Measurements from ENCODE around the gene CGREF1. TPM values are rescaled to one million over a fixed set of nuclear protein-coding genes. Genes with fewer than 3 reads are reported as not detected.
"Not testable (repeated sequence)": the region's sequence is repeated elsewhere in the genome, so short reads cannot be mapped to it uniquely, and the experiment has no call there.

The CGREF1 gene
- total and polyA plus RNA-seq, 8 donors = 0.31 to 3.4 (median 0.67) TPM

DNA sequence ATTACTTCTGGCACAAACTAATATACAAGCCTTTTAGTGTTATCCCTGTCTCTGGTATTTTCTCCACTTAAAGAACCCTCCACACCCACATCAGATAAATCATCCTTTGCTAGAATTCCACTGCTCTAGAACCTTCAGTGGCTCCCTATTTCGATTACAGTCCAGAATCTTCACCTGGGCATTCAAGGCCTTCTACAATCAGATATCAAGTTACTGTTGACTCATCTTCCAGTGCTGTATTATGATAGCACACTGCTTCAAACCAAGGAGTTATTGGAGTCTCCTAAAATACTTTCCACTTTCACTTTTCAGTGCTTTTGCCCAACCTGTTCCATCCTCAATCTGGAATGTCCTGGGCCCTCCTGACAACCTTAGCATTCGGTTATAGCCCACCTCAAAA lies 3.4 kb downstream of the CGREF1 start:
- no peak overlapping the region for H3K27ac ChIP-seq
- intact Hi-C loops (cut with DNase I) = no loop called here
- no peak overlapping the region for H3K4me3 ChIP-seq
- TF ChIP-seq, protein P1, sequence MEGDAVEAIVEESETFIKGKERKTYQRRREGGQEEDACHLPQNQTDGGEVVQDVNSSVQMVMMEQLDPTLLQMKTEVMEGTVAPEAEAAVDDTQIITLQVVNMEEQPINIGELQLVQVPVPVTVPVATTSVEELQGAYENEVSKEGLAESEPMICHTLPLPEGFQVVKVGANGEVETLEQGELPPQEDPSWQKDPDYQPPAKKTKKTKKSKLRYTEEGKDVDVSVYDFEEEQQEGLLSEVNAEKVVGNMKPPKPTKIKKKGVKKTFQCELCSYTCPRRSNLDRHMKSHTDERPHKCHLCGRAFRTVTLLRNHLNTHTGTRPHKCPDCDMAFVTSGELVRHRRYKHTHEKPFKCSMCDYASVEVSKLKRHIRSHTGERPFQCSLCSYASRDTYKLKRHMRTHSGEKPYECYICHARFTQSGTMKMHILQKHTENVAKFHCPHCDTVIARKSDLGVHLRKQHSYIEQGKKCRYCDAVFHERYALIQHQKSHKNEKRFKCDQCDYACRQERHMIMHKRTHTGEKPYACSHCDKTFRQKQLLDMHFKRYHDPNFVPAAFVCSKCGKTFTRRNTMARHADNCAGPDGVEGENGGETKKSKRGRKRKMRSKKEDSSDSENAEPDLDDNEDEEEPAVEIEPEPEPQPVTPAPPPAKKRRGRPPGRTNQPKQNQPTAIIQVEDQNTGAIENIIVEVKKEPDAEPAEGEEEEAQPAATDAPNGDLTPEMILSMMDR (IDR thresholded peaks at IDR 0.05) = no peak
- H3K36me3 ChIP-seq = no peaks in the 10 kb centered on the region
- H3K9me3 ChIP-seq = no peaks in the 10 kb centered on the region
- H3K4me1 ChIP-seq = peaks cover 5 to 11% of the 10 kb centered on the region in 2 donors
- DNase-seq = no peak
- ATAC-seq = no peak
- peaks cover 16 to 47% of the 10 kb centered on the region in 2 donors for H3K27me3 ChIP-seq

DNA sequence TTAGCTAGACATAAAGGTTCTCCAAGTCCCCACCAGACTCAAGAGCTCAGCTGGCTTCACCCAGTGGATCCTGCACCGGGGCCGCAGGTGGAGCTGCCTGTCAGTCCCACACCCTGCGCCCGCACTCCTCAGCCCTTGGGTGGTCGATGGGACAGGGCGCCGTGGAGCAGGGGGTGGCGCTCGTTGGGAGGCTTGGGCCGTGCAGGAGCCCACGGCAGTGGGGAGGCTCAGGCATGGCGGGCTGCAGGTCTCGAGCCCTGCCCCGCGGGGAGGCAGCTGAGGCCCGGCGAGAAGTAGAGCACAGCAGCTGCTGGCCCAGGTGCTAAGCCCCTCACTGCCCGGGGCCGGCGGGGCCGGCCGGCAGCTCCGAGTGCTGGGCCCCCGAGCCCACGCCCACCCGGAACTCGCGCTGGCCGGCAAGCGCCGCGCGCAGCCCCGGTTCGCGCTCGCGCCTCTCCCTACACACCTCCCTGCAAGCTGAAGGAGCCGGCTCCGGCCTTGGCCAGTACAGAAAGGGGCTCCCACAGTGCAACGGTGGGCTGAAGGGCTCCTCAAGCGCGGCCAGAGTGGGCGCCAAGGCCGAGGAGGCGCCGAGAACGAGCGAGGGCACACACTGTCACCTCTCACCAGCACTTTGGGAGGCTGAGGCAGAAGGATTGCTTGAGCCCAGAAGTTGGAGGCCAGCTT lies 7.4 kb downstream of the CGREF1 start:
- H3K36me3 ChIP-seq; H3K4me3 ChIP-seq; H3K27me3 ChIP-seq; intact Hi-C loops (cut with DNase I); H3K9me3 ChIP-seq; H3K4me1 ChIP-seq; H3K27ac ChIP-seq; ATAC-seq; DNase-seq: not testable (repeated sequence)

DNA sequence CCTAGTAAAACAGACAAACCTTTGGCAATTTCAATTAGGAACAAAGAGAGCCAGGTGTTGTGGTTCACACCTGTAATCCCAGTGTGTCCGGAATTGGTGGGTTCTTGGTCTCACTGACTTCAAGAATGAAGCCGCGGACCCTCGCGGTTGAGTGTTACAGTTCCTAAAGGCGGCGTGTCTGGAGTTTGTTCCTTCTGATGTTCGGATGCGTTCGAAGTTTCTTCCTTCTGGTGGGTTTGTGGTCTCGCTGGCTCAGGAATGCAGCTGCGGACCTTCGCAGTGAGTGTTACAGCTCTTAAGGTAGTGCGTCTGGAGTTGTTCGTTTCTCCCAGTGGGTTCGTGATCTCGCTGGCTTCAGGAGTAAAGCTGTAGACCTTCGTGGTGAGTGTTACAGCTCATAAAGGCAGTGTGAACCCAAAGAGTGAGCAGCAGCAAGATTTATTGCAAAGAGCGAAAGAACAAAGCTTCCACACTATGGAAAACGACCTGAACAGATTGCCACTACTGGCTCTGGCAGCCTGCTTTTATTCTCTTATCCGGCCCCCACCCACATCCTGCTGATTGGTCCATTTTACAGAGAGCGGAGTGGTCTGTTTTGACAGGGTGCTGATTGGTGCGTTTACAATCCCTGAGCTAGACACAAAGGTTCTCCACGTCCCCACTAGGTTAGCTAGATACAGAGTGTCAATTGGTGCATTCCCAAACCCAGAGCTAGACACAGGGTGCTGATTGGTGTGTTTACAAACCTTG lies 8.2 kb downstream of the CGREF1 start:
- H3K27me3 ChIP-seq; H3K4me3 ChIP-seq; intact Hi-C loops (cut with DNase I); H3K27ac ChIP-seq; ATAC-seq; H3K4me1 ChIP-seq; H3K36me3 ChIP-seq; DNase-seq; H3K9me3 ChIP-seq: not testable (repeated sequence)

DNA sequence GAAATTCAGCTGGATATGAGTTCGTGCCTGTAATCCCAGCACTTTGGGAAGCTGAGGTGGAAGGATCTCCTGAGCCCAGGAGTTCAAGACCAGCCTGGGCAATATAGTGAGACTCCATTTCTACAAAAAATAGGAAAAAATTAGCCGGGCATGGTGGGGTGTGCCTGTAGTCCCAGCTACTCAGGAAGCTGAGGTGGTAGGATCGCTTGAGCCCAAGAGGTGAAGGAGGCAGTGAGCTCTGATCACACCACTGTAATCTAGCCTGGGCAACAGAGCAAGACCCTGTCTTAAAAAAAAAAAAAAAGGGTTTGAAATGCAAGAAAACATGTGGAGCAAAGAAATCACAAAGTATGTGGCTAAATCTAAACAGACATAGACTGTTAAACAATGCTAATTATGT lies 9.8 kb downstream of the CGREF1 start:
- no peak overlapping the region for H3K27ac ChIP-seq
- ATAC-seq (no peak), DNase-seq (no peak)
- H3K36me3 ChIP-seq = no peaks in the 10 kb centered on the region
- H3K4me1 ChIP-seq = no peaks in the 10 kb centered on the region
- no peak overlapping the region for H3K4me3 ChIP-seq
- H3K9me3 ChIP-seq = no peaks in the 10 kb centered on the region
- peaks cover 0 to 4% of the 10 kb centered on the region in 2 donors for H3K27me3 ChIP-seq
- intact Hi-C loops (cut with DNase I) = no loop called here
- TF ChIP-seq, protein P1 (IDR thresholded peaks at IDR 0.05) = no peak

DNA sequence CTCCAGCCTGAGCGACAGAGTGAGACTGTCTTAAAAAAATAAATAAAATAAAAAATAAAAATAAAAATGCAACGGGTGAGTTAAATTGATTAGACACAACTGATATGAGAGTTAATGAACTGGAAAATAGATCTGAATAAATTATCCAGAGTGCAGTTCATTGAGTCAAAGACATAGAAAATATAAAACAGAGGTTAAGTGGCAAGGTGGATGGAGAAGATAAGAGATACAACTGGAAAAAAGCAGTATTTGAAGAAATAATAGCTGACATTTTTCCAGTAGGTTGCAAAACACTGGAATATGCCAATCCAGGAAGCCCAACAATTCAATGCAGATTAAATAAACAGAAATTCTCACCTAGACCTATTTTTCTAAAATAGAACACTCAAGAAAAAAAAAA lies 10.7 kb downstream of the CGREF1 start:
- DNase-seq = no peak
- Histone ChIP-seq H3K4me1 (no peaks in the 10 kb centered on the region), H3K27me3 (peaks cover 0 to 10% of the 10 kb centered on the region in 2 donors), H3K9me3 (no peaks in the 10 kb centered on the region), H3K27ac (no peak overlapping the region), H3K4me3 (no peak overlapping the region), H3K36me3 (no peaks in the 10 kb centered on the region)
- TF ChIP-seq, protein P1 (IDR thresholded peaks at IDR 0.05) = no peak
- no peak for ATAC-seq
- intact Hi-C loops (cut with DNase I) = no loop called here

DNA sequence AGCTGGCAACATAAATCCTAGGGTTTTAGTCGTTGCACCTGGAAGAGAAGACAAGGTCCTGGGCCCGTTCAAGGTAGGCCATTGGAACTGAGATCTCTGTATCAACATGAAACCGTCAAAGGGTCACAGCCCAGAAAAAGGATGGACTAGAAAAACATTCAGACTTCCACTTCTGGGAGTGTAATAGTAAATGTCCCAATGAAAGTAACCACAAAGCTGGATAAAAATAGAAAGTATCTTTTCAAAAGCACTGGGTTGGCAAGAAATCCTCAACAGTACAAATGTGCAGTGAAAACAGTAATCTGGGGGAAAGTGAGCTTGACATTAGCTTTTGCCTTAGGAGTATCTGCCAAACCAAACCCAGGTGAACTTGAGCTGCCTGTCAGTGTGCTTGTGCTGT lies 12.9 kb downstream of the CGREF1 start:
- Histone ChIP-seq H3K36me3 (no peaks in the 10 kb centered on the region), H3K27ac (no peak overlapping the region), H3K4me1 (no peaks in the 10 kb centered on the region), H3K4me3 (no peak overlapping the region), H3K27me3 (peaks cover 0 to 10% of the 10 kb centered on the region in 2 donors), H3K9me3 (no peaks in the 10 kb centered on the region)
- intact Hi-C loops (cut with DNase I) = no loop called here
- ATAC-seq = no peak
- TF ChIP-seq, protein P1 (IDR thresholded peaks at IDR 0.05) = no peak
- DNase-seq = no peak

All from left lung (tissue), 10 donors.